GM12878 (cell line): Measurements from ENCODE around the gene WNK2. TPM values are rescaled to one million over a fixed set of nuclear protein-coding genes. Genes with fewer than 3 reads are reported as not detected.

Experiments
- ATAC-seq: fragments of 200-7000 bp; cut with Tn5 transposase; 3 replicates; pipeline ENCODE4 v1.9.1; 2020; ENCODE audit warnings: mild to moderate bottlenecking, moderate library complexity
- BruUV-seq: library from RNA; stranded (reverse); fragments of 400-500 nt; replicated peaks from 2 replicates; lab custom pipeline; 2021; lab: Mats Ljungman, UMichigan
- CTCF ChIA-PET: fragments of 300-600 bp; sonication (Branson Sonifier 250); formaldehyde crosslinking; extraction: SDS; loops from one replicate; lab custom pipeline; 2021; ENCODE audit warnings: inconsistent platforms; lab: Yijun Ruan, JAX
- POLR2A ChIA-PET: fragments of 350-600 bp; formaldehyde crosslinking; extraction: SDS; loops from one replicate; lab custom pipeline; 2021; ENCODE audit warnings: inconsistent platforms; lab: Charles Lee
- RAD21 ChIA-PET: fragments of 300-600 bp; sonication (Branson Sonifier 250); formaldehyde crosslinking; loops from one replicate; lab custom pipeline; 2023; ENCODE audit warnings: antibody characterized with exemption; ENCODE audit not compliant: unreplicated experiment; lab: Charles Lee
- SMC1A ChIA-PET: fragments of 300-600 bp; sonication (Branson Sonifier 250); formaldehyde crosslinking; loops from one replicate; lab custom pipeline; 2023; ENCODE audit not compliant: unreplicated experiment, uncharacterized antibody; lab: Charles Lee
- DNase-seq: peaks from one replicate; pipeline ENCODE4 v3.0.0-alpha.2; 2011; ENCODE audit warnings: low read depth, low spot score
- FAIRE-seq: peaks from 3 replicates; lab custom pipeline; 2011; peaks lifted over from hg19 to GRCh38; lab: Jason Lieb, UNC
- H2AFZ ChIP-seq: 2 replicates; pipeline ENCODE4 v1.6.0; 2011; ENCODE audit warnings: low read depth, low read length, control low read depth; ENCODE audit not compliant: control insufficient read depth
- H3K27ac ChIP-seq: 2 replicates; pipeline ENCODE4 v1.5.1; 2011; ENCODE audit warnings: control low read depth; ENCODE audit not compliant: control insufficient read depth, insufficient read depth
- H3K27me3 ChIP-seq, 2 experiments: replicated peaks in 1 of 2; 2 replicates each; pipeline versions ENCODE4 v1.6.0 to v1.6.1; 2011; ENCODE audit warnings: low read length in 1 of 2; ENCODE audit not compliant: control insufficient read depth in 2 of 2, insufficient read depth in 2 of 2
- H3K36me3 ChIP-seq, 2 experiments: 2 replicates each; pipeline ENCODE4 v1.5.1; 2011; ENCODE audit warnings: low read length in 1 of 2; ENCODE audit not compliant: control insufficient read depth in 2 of 2, insufficient read depth in 2 of 2
- H3K4me1 ChIP-seq: 2 replicates; pipeline ENCODE4 v1.6.1; 2011; ENCODE audit warnings: mild to moderate bottlenecking, low read length, moderate library complexity, mixed read lengths; ENCODE audit not compliant: control insufficient read depth, insufficient read depth
- H3K4me2 ChIP-seq: 2 replicates; pipeline ENCODE4 v1.6.0; 2011; ENCODE audit warnings: control low read depth; ENCODE audit not compliant: control insufficient read depth, insufficient read depth
- H3K4me3 ChIP-seq: fragments of 200-600 bp; sonication (generic); 2 replicates; pipeline ENCODE4 v1.5.1; 2016
- H3K79me2 ChIP-seq: 2 replicates; pipeline ENCODE4 v1.6.0; 2011; ENCODE audit warnings: low read length; ENCODE audit not compliant: control insufficient read depth, insufficient read depth
- H3K9ac ChIP-seq: 2 replicates; pipeline ENCODE4 v1.8.0; 2011; ENCODE audit warnings: low read length, control low read depth, mixed read lengths; ENCODE audit not compliant: control insufficient read depth, insufficient read depth
- H3K9me3 ChIP-seq: replicated peaks from 3 replicates; pipeline ENCODE4 v1.5.1; 2011; ENCODE audit warnings: mild to moderate bottlenecking, low read length; ENCODE audit not compliant: control insufficient read depth, insufficient read depth
- H4K20me1 ChIP-seq: 2 replicates; pipeline ENCODE4 v1.6.0; 2011; ENCODE audit not compliant: control insufficient read depth, insufficient read depth
- ATF7 ChIP-seq: fragments of 450-650 bp; IDR thresholded peaks from 2 replicates; pipeline ENCODE4 v1.6.1; 2016; ENCODE audit warnings: low read depth, mild to moderate bottlenecking
- HDGF ChIP-seq: fragments of 450-650 bp; IDR thresholded peaks from 2 replicates; pipeline ENCODE4 v1.6.1; 2016; ENCODE audit warnings: antibody characterized with exemption
- MXI1 ChIP-seq: fragments of 150-350 bp; IDR thresholded peaks from 2 replicates; pipeline ENCODE4 v1.6.1; 2011; ENCODE audit warnings: low read depth, mild to moderate bottlenecking, inconsistent platforms, low read length, improper control_type of control experiment
- MYC ChIP-seq: IDR thresholded peaks from 2 replicates; pipeline ENCODE4 v1.6.1; 2011; ENCODE audit warnings: mild to moderate bottlenecking, low read length, moderate library complexity, inconsistent platforms; ENCODE audit not compliant: insufficient read depth, insufficient replicate concordance, insufficient read length, severe bottlenecking
- NR2C1 ChIP-seq: fragments of 450-650 bp; IDR thresholded peaks from 2 replicates; pipeline ENCODE4 v1.6.1; 2017; ENCODE audit warnings: antibody characterized with exemption, mild to moderate bottlenecking, moderate library complexity
- PAX5 ChIP-seq: IDR thresholded peaks from 2 replicates; pipeline ENCODE4 v1.6.1; 2011; ENCODE audit warnings: low read depth, low read length, borderline replicate concordance
- RAD21 ChIP-seq: IDR thresholded peaks from 2 replicates; pipeline ENCODE4 v1.6.1; 2011; ENCODE audit warnings: mild to moderate bottlenecking, low read depth, low read length, moderate library complexity; ENCODE audit not compliant: insufficient read depth
- RCOR1 ChIP-seq: conservative IDR thresholded peaks from 2 replicates; pipeline ENCODE4 v1.6.1; 2012; ENCODE audit warnings: low read depth, low read length, improper control_type of control experiment
- RUNX3 ChIP-seq: IDR thresholded peaks from 2 replicates; pipeline ENCODE4 v1.6.1; 2012; ENCODE audit warnings: low read length, inconsistent platforms
- WGBS: methylation state at CpG from one replicate; pipeline ENCODE4 v1.1.6; 2016; ENCODE audit warnings: low lambda C conversion rate; ENCODE audit not compliant: insufficient replicate concordance, insufficient coverage; ENCODE audit errors: missing lambda C conversion rate; 5-methylcytosine and 5-hydroxymethylcytosine counted together
- in situ Hi-C: fragments of 300-500 bp; cut with MboI; formaldehyde crosslinking; loops from 9 replicates; pipeline ENCODE4 v1.14.3; 2018; ENCODE audit warnings: mixed read lengths
- intact Hi-C: fragments of 100-400 bp; cut with micrococcal nuclease; formaldehyde crosslinking; loops from one replicate; pipeline ENCODE4 v1.14.2; 2022; ENCODE audit not compliant: unreplicated experiment
- polyA plus RNA-seq, 11 experiments: library from polyadenylated mRNA; depleted of rRNA in 4 of 11; unstranded in 6 of 11; stranded (reverse) in 5 of 11; fragments of >200 nt; fragmentation: Nextera tagmentation in 4 of 11; fragmentation: Illumina TruSeq in 1 of 11; extraction: Ambion mirVana in 4 of 11; extraction: Trizol in 1 of 11; gene quantifications; 1 replicate in 1 of 11; 2 replicates in 10 of 11; pipeline versions ENCODE4 v1.2.1 to v1.2.3, GENCODE V29; 2011 to 2016; ENCODE audit warnings: inconsistent platforms in 2 of 11, missing spikeins in 2 of 11, low read depth in 1 of 11
- total RNA-seq, 4 experiments: library from RNA; depleted of rRNA in 3 of 4; stranded (reverse); fragments of >200 nt in 3 of 4; fragmentation: Illumina TruSeq in 1 of 4; extraction: Trizol in 1 of 4; gene quantifications; 2 replicates each; pipeline versions ENCODE4 v1.2.1 to v1.2.3, GENCODE V29; 2013 to 2021
- TF ChIP-seq, protein P1 (sequence below): IDR thresholded peaks from 2 replicates; pipeline ENCODE4 v1.6.1; 2012; ENCODE audit warnings: mild to moderate bottlenecking, low read depth, low read length
- TF ChIP-seq, protein P2 (sequence below): fragments of 450-650 bp; IDR thresholded peaks from 2 replicates; pipeline ENCODE4 v1.6.1; 2017; ENCODE audit warnings: mild to moderate bottlenecking
- TF ChIP-seq, protein P3 (sequence below): fragments of 450-650 bp; IDR thresholded peaks from 2 replicates; pipeline ENCODE4 v1.6.1; 2017; ENCODE audit warnings: mild to moderate bottlenecking, low read depth, inconsistent platforms; ENCODE audit not compliant: poor library complexity, severe bottlenecking
- TF ChIP-seq, protein P4 (sequence below): fragments of 450-650 bp; IDR thresholded peaks from 2 replicates; pipeline ENCODE4 v1.6.1; 2016; ENCODE audit warnings: mild to moderate bottlenecking, moderate library complexity, borderline replicate concordance

The WNK2 gene
- total and polyA plus RNA-seq, 10 of the 15 experiments (the other 5 are each of a cell fraction or from before 2014, with no cell fraction given): 0.15 TPM; not detected in 9

DNA sequence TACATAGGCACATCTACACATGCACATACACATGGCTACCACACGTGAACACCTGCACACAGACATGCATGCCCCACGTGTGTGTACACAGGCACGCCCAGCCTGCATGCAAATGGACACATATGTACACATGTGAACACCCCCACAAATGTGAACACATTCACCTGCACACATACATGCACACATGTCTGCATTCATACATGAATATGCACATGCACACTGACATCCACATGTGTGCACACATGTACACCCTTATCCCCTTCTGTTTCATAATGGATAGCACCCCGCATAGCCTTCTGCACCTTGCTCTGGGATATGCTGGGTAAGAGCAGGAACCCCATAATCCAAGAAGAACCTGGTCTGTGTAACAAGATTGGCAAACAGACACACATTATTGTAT is 66.2 kb downstream of the WNK2 start:
- ChIA-PET POLR2A (no interaction called here), CTCF (no interaction called here), RAD21 (no interaction called here), SMC1A (no interaction called here)
- WGBS: 25% methylated on average over 4 of the region's 4 CpGs
- Histone ChIP-seq H3K36me3 (no peaks in the 10 kb centered on the region), H3K9ac (no peak overlapping the region), H4K20me1 (no peaks in the 10 kb centered on the region), H2AFZ (no peak overlapping the region), H3K27ac (no peak overlapping the region), H3K79me2 (no peaks in the 10 kb centered on the region), H3K27me3 (no peaks in the 10 kb centered on the region), H3K9me3 (no peaks in the 10 kb centered on the region), H3K4me3 (no peak overlapping the region), H3K4me1 (no peaks in the 10 kb centered on the region), H3K4me2 (no peak overlapping the region)
- FAIRE-seq (no peak), ATAC-seq (no peak), DNase-seq (no peak)
- intact Hi-C loops: no loop called here
- in situ Hi-C loops: no loop called here
- no TSS peak for BruUV-seq
- TF ChIP-seq ATF7 (no peak), PAX5 (no peak), RAD21 (no peak), RUNX3 (no peak), HDGF (no peak), MXI1 (no peak), NR2C1 (no peak), RCOR1 (no peak), MYC (no peak)
- TF ChIP-seq, protein P1, sequence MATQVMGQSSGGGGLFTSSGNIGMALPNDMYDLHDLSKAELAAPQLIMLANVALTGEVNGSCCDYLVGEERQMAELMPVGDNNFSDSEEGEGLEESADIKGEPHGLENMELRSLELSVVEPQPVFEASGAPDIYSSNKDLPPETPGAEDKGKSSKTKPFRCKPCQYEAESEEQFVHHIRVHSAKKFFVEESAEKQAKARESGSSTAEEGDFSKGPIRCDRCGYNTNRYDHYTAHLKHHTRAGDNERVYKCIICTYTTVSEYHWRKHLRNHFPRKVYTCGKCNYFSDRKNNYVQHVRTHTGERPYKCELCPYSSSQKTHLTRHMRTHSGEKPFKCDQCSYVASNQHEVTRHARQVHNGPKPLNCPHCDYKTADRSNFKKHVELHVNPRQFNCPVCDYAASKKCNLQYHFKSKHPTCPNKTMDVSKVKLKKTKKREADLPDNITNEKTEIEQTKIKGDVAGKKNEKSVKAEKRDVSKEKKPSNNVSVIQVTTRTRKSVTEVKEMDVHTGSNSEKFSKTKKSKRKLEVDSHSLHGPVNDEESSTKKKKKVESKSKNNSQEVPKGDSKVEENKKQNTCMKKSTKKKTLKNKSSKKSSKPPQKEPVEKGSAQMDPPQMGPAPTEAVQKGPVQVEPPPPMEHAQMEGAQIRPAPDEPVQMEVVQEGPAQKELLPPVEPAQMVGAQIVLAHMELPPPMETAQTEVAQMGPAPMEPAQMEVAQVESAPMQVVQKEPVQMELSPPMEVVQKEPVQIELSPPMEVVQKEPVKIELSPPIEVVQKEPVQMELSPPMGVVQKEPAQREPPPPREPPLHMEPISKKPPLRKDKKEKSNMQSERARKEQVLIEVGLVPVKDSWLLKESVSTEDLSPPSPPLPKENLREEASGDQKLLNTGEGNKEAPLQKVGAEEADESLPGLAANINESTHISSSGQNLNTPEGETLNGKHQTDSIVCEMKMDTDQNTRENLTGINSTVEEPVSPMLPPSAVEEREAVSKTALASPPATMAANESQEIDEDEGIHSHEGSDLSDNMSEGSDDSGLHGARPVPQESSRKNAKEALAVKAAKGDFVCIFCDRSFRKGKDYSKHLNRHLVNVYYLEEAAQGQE: no peak
- TF ChIP-seq, protein P2, sequence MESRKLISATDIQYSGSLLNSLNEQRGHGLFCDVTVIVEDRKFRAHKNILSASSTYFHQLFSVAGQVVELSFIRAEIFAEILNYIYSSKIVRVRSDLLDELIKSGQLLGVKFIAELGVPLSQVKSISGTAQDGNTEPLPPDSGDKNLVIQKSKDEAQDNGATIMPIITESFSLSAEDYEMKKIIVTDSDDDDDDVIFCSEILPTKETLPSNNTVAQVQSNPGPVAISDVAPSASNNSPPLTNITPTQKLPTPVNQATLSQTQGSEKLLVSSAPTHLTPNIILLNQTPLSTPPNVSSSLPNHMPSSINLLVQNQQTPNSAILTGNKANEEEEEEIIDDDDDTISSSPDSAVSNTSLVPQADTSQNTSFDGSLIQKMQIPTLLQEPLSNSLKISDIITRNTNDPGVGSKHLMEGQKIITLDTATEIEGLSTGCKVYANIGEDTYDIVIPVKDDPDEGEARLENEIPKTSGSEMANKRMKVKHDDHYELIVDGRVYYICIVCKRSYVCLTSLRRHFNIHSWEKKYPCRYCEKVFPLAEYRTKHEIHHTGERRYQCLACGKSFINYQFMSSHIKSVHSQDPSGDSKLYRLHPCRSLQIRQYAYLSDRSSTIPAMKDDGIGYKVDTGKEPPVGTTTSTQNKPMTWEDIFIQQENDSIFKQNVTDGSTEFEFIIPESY: no peak
- TF ChIP-seq, protein P3, sequence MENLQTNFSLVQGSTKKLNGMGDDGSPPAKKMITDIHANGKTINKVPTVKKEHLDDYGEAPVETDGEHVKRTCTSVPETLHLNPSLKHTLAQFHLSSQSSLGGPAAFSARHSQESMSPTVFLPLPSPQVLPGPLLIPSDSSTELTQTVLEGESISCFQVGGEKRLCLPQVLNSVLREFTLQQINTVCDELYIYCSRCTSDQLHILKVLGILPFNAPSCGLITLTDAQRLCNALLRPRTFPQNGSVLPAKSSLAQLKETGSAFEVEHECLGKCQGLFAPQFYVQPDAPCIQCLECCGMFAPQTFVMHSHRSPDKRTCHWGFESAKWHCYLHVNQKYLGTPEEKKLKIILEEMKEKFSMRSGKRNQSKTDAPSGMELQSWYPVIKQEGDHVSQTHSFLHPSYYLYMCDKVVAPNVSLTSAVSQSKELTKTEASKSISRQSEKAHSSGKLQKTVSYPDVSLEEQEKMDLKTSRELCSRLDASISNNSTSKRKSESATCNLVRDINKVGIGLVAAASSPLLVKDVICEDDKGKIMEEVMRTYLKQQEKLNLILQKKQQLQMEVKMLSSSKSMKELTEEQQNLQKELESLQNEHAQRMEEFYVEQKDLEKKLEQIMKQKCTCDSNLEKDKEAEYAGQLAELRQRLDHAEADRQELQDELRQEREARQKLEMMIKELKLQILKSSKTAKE: no peak
- TF ChIP-seq, protein P4, sequence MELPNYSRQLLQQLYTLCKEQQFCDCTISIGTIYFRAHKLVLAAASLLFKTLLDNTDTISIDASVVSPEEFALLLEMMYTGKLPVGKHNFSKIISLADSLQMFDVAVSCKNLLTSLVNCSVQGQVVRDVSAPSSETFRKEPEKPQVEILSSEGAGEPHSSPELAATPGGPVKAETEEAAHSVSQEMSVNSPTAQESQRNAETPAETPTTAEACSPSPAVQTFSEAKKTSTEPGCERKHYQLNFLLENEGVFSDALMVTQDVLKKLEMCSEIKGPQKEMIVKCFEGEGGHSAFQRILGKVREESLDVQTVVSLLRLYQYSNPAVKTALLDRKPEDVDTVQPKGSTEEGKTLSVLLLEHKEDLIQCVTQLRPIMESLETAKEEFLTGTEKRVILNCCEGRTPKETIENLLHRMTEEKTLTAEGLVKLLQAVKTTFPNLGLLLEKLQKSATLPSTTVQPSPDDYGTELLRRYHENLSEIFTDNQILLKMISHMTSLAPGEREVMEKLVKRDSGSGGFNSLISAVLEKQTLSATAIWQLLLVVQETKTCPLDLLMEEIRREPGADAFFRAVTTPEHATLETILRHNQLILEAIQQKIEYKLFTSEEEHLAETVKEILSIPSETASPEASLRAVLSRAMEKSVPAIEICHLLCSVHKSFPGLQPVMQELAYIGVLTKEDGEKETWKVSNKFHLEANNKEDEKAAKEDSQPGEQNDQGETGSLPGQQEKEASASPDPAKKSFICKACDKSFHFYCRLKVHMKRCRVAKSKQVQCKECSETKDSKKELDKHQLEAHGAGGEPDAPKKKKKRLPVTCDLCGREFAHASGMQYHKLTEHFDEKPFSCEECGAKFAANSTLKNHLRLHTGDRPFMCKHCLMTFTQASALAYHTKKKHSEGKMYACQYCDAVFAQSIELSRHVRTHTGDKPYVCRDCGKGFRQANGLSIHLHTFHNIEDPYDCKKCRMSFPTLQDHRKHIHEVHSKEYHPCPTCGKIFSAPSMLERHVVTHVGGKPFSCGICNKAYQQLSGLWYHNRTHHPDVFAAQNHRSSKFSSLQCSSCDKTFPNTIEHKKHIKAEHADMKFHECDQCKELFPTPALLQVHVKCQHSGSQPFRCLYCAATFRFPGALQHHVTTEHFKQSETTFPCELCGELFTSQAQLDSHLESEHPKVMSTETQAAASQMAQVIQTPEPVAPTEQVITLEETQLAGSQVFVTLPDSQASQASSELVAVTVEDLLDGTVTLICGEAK: no peak
